ENCODE measurements around the gene CDX1. TPM values are rescaled to one million over a fixed set of nuclear protein-coding genes. Genes with fewer than 3 reads are reported as not detected.

Gene CDX1
- total RNA-seq, 1 donor from 2014 or later: not detected

DNA sequence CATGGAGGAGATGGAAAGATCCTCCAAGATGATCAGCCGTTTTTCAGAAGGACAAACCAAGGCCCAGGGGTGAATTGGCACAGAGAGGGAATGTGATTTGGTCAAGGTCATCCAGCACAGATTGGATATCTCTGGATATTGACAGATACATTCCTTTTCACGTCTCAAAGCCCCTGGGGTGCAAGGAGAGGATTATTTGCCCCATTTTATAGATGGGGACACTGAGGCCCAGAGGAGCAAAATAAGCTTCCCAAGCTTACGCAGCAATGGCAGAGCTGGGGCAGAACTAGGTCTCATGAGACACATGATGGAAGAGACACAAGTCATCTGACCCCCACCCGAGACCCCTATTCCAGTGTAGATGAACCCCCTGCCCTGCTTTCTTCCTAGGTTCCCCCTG is 10.0 kb upstream of the CDX1 start:
- Mint-ChIP-seq H3K9me3 (no peaks in the 10 kb centered on the region), H3K27ac (peak overlapping the region; percentile 59), H3K27me3 (ENCODE audit: insufficient read depth, low read depth) (peaks cover 21% of the 10 kb centered on the region), H3K4me3 (no peak overlapping the region), H3K4me1 (peaks cover 55% of the 10 kb centered on the region), H3K36me3 (no peaks in the 10 kb centered on the region)
- Histone ChIP-seq H3K9ac (no peak overlapping the region), H3F3A (ENCODE audit: low read depth) (peaks cover 9% of the 10 kb centered on the region), H3K27ac (no peak overlapping the region), H3K9me3 (ENCODE audit: low read depth) (no peaks in the 10 kb centered on the region), H3K27me3 (no peaks in the 10 kb centered on the region), H4K20me1 (ENCODE audit: low read depth) (no peaks in the 10 kb centered on the region), H2AFZ (replicated peaks) (no peak overlapping the region), H3K79me2 (ENCODE audit: low read depth) (no peaks in the 10 kb centered on the region), H3K4me2 (no peak overlapping the region), H3K4me3 (no peak overlapping the region), H3K36me3 (no peaks in the 10 kb centered on the region), H3K4me1 (peaks cover 19% of the 10 kb centered on the region)
- DNase-seq (ENCODE audit: low spot score): no peak
- TF ChIP-seq, protein P1, sequence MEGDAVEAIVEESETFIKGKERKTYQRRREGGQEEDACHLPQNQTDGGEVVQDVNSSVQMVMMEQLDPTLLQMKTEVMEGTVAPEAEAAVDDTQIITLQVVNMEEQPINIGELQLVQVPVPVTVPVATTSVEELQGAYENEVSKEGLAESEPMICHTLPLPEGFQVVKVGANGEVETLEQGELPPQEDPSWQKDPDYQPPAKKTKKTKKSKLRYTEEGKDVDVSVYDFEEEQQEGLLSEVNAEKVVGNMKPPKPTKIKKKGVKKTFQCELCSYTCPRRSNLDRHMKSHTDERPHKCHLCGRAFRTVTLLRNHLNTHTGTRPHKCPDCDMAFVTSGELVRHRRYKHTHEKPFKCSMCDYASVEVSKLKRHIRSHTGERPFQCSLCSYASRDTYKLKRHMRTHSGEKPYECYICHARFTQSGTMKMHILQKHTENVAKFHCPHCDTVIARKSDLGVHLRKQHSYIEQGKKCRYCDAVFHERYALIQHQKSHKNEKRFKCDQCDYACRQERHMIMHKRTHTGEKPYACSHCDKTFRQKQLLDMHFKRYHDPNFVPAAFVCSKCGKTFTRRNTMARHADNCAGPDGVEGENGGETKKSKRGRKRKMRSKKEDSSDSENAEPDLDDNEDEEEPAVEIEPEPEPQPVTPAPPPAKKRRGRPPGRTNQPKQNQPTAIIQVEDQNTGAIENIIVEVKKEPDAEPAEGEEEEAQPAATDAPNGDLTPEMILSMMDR (IDR thresholded peaks at IDR 0.05): no peak
- TF ChIP-seq EZH2 (IDR thresholded peaks at IDR 0.05): no peak
- no peak for TF ChIP-seq EZH2phosphoT487 (IDR thresholded peaks at IDR 0.05)

DNA sequence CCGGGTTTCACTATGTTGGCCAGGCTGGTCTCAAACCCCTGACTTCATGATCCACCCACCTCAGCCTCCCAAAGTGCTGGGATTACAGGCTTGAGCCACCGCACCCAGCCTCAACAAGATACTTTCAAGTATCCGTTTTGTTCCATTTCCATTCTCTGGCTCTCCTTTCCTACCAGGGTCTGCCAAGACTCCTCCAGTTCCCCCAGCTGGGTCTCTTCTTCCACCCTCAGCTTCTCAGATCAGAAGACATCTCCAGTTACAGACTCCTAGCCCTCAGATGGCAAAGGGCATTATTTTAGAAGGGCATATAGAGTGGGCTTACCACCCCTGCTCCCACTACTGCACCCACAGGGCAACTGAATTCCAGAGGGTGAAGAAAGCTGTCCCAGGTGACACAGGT is 9.4 kb upstream of the CDX1 start:
- peaks cover 9% of the 10 kb centered on the region for H3F3A ChIP-seq (ENCODE audit: low read depth)
- H3K27me3 ChIP-seq: no peaks in the 10 kb centered on the region
- H3K4me2 ChIP-seq: no peak overlapping the region
- Mint-ChIP-seq H3K36me3 (no peaks in the 10 kb centered on the region), H3K4me3 (peak overlapping the region; percentile 20), H3K27ac (no peak overlapping the region), H3K4me1 (peaks cover 58% of the 10 kb centered on the region), H3K9me3 (no peaks in the 10 kb centered on the region), H3K27me3 (ENCODE audit: insufficient read depth, low read depth) (peaks cover 21% of the 10 kb centered on the region)
- H3K4me3 ChIP-seq: no peak overlapping the region
- peaks cover 19% of the 10 kb centered on the region for H3K4me1 ChIP-seq
- H2AFZ ChIP-seq (replicated peaks): no peak overlapping the region
- no peaks in the 10 kb centered on the region for H3K9me3 ChIP-seq (ENCODE audit: low read depth)
- no peaks in the 10 kb centered on the region for H3K79me2 ChIP-seq (ENCODE audit: low read depth)
- DNase-seq (ENCODE audit: low spot score): no peak
- no peak overlapping the region for H3K27ac ChIP-seq
- H3K36me3 ChIP-seq: no peaks in the 10 kb centered on the region
- TF ChIP-seq EZH2phosphoT487 (IDR thresholded peaks at IDR 0.05) (no peak), EZH2 (IDR thresholded peaks at IDR 0.05) (no peak)
- TF ChIP-seq, protein P1 (IDR thresholded peaks at IDR 0.05): no peak
- H4K20me1 ChIP-seq (ENCODE audit: low read depth): no peaks in the 10 kb centered on the region
- no peak overlapping the region for H3K9ac ChIP-seq

DNA sequence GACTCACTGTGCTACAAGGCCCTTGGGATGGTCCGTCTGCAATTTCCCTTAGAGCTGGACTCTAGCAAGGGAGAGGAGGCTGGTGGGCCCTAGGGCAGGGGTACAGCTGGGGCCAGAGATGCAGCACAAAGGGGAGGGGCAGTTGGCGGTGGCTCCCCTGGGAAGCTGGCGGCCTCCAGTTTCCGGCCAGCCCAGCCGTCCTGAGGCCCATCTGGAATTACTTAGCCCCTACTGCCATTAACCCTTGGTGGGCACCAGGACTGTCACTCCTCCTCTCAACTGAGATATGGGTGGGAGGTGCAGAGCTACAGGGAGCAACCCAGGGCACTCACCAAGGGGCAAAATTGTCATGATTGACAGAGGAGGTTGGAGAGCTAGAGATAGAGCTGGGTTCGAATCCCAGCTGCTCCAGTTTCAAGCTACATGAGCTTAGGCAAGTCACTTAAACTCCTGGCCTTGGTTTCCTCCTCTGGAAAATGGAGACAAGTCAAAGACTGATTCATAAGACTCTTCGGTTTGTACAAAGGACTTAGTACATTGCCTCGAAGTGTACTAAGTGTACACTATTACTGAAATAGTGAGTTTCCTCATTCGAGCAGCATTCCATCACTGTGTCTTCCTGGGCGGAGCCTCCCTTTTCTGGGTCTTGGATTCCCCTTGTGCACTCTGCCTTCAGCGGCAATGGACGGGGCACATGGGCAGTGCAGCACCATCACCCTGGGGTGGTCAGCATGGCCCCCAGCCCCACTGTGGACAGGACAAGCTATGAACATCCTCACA is 8.2 kb upstream of the CDX1 start:
- no peak overlapping the region for H3K4me3 ChIP-seq
- no peaks in the 10 kb centered on the region for H3K9me3 Mint-ChIP-seq
- DNase-seq (ENCODE audit: low spot score): no peak
- H3K27ac ChIP-seq: no peak overlapping the region
- peak overlapping the region; percentile 91 for H3K27ac Mint-ChIP-seq
- H3K9ac ChIP-seq: no peak overlapping the region
- peaks cover 9% of the 10 kb centered on the region for H3F3A ChIP-seq (ENCODE audit: low read depth)
- no peak overlapping the region for H2AFZ ChIP-seq (replicated peaks)
- peaks cover 51% of the 10 kb centered on the region for H3K4me1 Mint-ChIP-seq
- H3K36me3 Mint-ChIP-seq: no peaks in the 10 kb centered on the region
- no peaks in the 10 kb centered on the region for H3K79me2 ChIP-seq (ENCODE audit: low read depth)
- H3K4me2 ChIP-seq: no peak overlapping the region
- H3K36me3 ChIP-seq: no peaks in the 10 kb centered on the region
- no peaks in the 10 kb centered on the region for H4K20me1 ChIP-seq (ENCODE audit: low read depth)
- no peak overlapping the region for H3K4me3 Mint-ChIP-seq
- H3K4me1 ChIP-seq: peaks cover 19% of the 10 kb centered on the region
- peaks cover under 1% of the 10 kb centered on the region for H3K27me3 ChIP-seq
- no peaks in the 10 kb centered on the region for H3K9me3 ChIP-seq (ENCODE audit: low read depth)
- TF ChIP-seq EZH2 (IDR thresholded peaks at IDR 0.05): no peak
- TF ChIP-seq, protein P1 (IDR thresholded peaks at IDR 0.05): no peak
- no peak for TF ChIP-seq EZH2phosphoT487 (IDR thresholded peaks at IDR 0.05)
- peaks cover 17% of the 10 kb centered on the region for H3K27me3 Mint-ChIP-seq (ENCODE audit: insufficient read depth, low read depth)

All from neural progenitor cell (in vitro differentiated cells).